ENCODE results near the gene TMPRSS13. TPM values are rescaled to one million over a fixed set of nuclear protein-coding genes. Genes with fewer than 3 reads are reported as not detected.

TMPRSS13 gene
- polyA plus RNA-seq, 3 donors: 0.17 to 2.4 (median 0.37) TPM

GRCh38 chr11:117877120-117877784 is 52.0 kb downstream of the TMPRSS13 start:
- peak overlapping the region; percentile 11 for H3K9ac ChIP-seq (ENCODE audit: insufficient read depth, low read length, poor library complexity, severe bottlenecking)
- peaks cover 4 to 17% of the 10 kb centered on the region in 2 donors for H3K36me3 Mint-ChIP-seq
- intact Hi-C loops (cut with micrococcal nuclease): no loop called here
- H3K4me3 Mint-ChIP-seq: peak overlapping the region; percentile 63 to 88
- no peaks in the 10 kb centered on the region for H3K36me3 ChIP-seq (replicated peaks in 1 of 2; ENCODE audit: control insufficient read depth in 1 of 2, insufficient read depth in 2 of 2, low read length in 2 of 2)
- peaks cover 48% of the 10 kb centered on the region for H3K4me1 Mint-ChIP-seq
- H4K20me1 ChIP-seq (ENCODE audit: insufficient read depth, low read length): no peaks in the 10 kb centered on the region
- H3K27ac Mint-ChIP-seq: peak overlapping the region in 1 of 7 donors; percentile 24
- peaks cover 0 to 8% of the 10 kb centered on the region in 2 donors for H3K9me3 ChIP-seq (replicated peaks in 1 of 2; ENCODE audit: control insufficient read depth in 1 of 2, insufficient read depth in 1 of 2, low read length in 2 of 2)
- peak overlapping the region; percentile 69 for H2AFZ ChIP-seq (ENCODE audit: insufficient read depth, low read depth, low read length, poor library complexity, severe bottlenecking)
- H3K4me2 ChIP-seq (replicated peaks; ENCODE audit: extremely low read depth, low read length, poor library complexity, severe bottlenecking): peak overlapping the region; percentile 65
- DNase-seq: no peak
- 61% methylated on average over 7 of the region's 12 CpGs for WGBS (ENCODE audit: insufficient coverage)
- H3K79me2 ChIP-seq (ENCODE audit: insufficient read depth, low read length): no peaks in the 10 kb centered on the region
- peaks cover 41 to 48% of the 10 kb centered on the region in 2 donors for H3K4me1 ChIP-seq (ENCODE audit: control insufficient read depth in 1 of 2, insufficient read depth in 2 of 2, low read length in 2 of 2)
- H3K27me3 Mint-ChIP-seq (ENCODE audit: low read depth in 3 of 3): peaks cover 51 to 71% (median 54%) of the 10 kb centered on the region in 3 donors
- peaks cover 0 to 10% (median 8%) of the 10 kb centered on the region in 7 donors for H3K9me3 Mint-ChIP-seq
- H3K4me3 ChIP-seq (replicated peaks in 1 of 3; ENCODE audit: low read depth in 2 of 3, low read length in 3 of 3): peak overlapping the region in 1 of 3 experiments; percentile 61
- peaks cover 34 to 54% of the 10 kb centered on the region in 2 donors for H3K27me3 ChIP-seq (ENCODE audit: control insufficient read depth in 2 of 2, insufficient read depth in 2 of 2, low read length in 2 of 2)
- no peak overlapping the region for H3K27ac ChIP-seq (ENCODE audit: low read depth in 1 of 2, low read length in 2 of 2)
- TF ChIP-seq CTCF (IDR thresholded peaks at IDR 0.05): no peak

GRCh38 chr11:117876341-117877119 is 52.7 kb downstream of the TMPRSS13 start, which contains the start of gene FXYD6:
FXYD6 (minus strand) TSS chr11:117876658; CDS start chr11:117842776, 33,882 bp downstream.
- intact Hi-C loops (cut with micrococcal nuclease): no loop called here
- H3K27ac ChIP-seq (ENCODE audit: low read depth in 1 of 2, low read length in 2 of 2): no peak within 1 kb of the TSS
- TF ChIP-seq CTCF (IDR thresholded peaks at IDR 0.05): no peak
- H3K9me3 Mint-ChIP-seq: peaks cover 0 to 10% (median 8%) of the 10 kb centered on the region in 7 donors
- no peaks in the 10 kb centered on the region for H3K79me2 ChIP-seq (ENCODE audit: insufficient read depth, low read length)
- H3K4me1 Mint-ChIP-seq: peaks cover 53% of the 10 kb centered on the region
- peak within 1 kb of the TSS in 2 of 3 experiments; percentile 11 to 61 for H3K4me3 ChIP-seq (replicated peaks in 1 of 3; ENCODE audit: low read depth in 2 of 3, low read length in 3 of 3)
- H3K36me3 Mint-ChIP-seq: peaks cover 4 to 17% of the 10 kb centered on the region in 2 donors
- H2AFZ ChIP-seq (ENCODE audit: insufficient read depth, low read depth, low read length, poor library complexity, severe bottlenecking): peak within 1 kb of the TSS; percentile 69
- peak within 1 kb of the TSS; percentile 78 to 95 for H3K4me3 Mint-ChIP-seq
- peaks cover 51 to 74% (median 54%) of the 10 kb centered on the region in 3 donors for H3K27me3 Mint-ChIP-seq (ENCODE audit: low read depth in 3 of 3)
- peak within 1 kb of the TSS in 1 of 7 donors; percentile 24 for H3K27ac Mint-ChIP-seq
- peak within 1 kb of the TSS; percentile 65 for H3K4me2 ChIP-seq (replicated peaks; ENCODE audit: extremely low read depth, low read length, poor library complexity, severe bottlenecking)
- no peaks in the 10 kb centered on the region for H3K36me3 ChIP-seq (replicated peaks in 1 of 2; ENCODE audit: control insufficient read depth in 1 of 2, insufficient read depth in 2 of 2, low read length in 2 of 2)
- peaks cover 41 to 48% of the 10 kb centered on the region in 2 donors for H3K4me1 ChIP-seq (ENCODE audit: control insufficient read depth in 1 of 2, insufficient read depth in 2 of 2, low read length in 2 of 2)
- peaks cover 0 to 8% of the 10 kb centered on the region in 2 donors for H3K9me3 ChIP-seq (replicated peaks in 1 of 2; ENCODE audit: control insufficient read depth in 1 of 2, insufficient read depth in 1 of 2, low read length in 2 of 2)
- DNase-seq: no peak
- H3K27me3 ChIP-seq (ENCODE audit: control insufficient read depth in 2 of 2, insufficient read depth in 2 of 2, low read length in 2 of 2): peaks cover 34 to 54% of the 10 kb centered on the region in 2 donors
- WGBS (ENCODE audit: insufficient coverage): 0% methylated on average over 29 of the region's 63 CpGs
- H4K20me1 ChIP-seq (ENCODE audit: insufficient read depth, low read length): no peaks in the 10 kb centered on the region
- H3K9ac ChIP-seq (ENCODE audit: insufficient read depth, low read length, poor library complexity, severe bottlenecking): peak within 1 kb of the TSS; percentile 11
